NB4 (cell line): ENCODE results near the gene TRIM62.
A peak's percentile ranks its signal among the peaks of the same experiment; 100 is the strongest.

Source experiments
- DNase-seq: peaks from one replicate; pipeline ENCODE4 v3.0.0; 2010; ENCODE audit warnings: low read depth
- H3K4me3 ChIP-seq: one replicate; pipeline ENCODE4 v1.5.1; 2011; ENCODE audit warnings: mild to moderate bottlenecking, low read depth, low read length, moderate library complexity
- MYC ChIP-seq: IDR thresholded peaks from 2 replicates; pipeline ENCODE4 v1.6.1; 2011; ENCODE audit warnings: low read depth, low read length
- POLR2A ChIP-seq: IDR thresholded peaks from 2 replicates; pipeline ENCODE4 v1.6.1; 2011; ENCODE audit warnings: mild to moderate bottlenecking; ENCODE audit not compliant: insufficient read length; ENCODE audit errors: extremely low read depth
- TF ChIP-seq, protein P1 (sequence below): IDR thresholded peaks from one replicate; pipeline ENCODE4 v1.5.1; 2012; ENCODE audit warnings: low read depth, low read length
- TF ChIP-seq, protein P2 (sequence below): IDR thresholded peaks from 2 replicates; pipeline ENCODE4 v1.6.1; 2011; ENCODE audit warnings: low read depth, low read length

Gene TRIM62

DNA sequence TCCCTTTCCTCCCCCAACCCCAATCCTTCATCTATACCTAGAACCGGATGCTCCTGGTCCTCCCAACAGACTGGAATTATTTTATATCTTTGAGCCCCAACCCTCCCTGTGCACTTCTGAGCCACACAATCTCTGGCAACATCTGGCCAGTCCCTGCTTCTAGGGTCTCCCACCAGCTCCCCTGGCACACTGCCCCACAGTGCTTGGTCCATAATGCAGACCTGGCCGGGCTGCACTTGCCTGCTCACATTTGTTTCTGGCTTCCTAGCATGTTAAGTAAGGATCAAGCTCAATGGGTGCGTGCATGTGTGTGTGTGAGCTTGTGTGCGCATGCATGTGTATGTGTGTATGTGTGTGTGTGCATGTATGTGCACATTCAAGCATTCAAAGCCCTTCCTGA lies 8.8 kb downstream of the TRIM62 start:
- TF ChIP-seq, protein P1, sequence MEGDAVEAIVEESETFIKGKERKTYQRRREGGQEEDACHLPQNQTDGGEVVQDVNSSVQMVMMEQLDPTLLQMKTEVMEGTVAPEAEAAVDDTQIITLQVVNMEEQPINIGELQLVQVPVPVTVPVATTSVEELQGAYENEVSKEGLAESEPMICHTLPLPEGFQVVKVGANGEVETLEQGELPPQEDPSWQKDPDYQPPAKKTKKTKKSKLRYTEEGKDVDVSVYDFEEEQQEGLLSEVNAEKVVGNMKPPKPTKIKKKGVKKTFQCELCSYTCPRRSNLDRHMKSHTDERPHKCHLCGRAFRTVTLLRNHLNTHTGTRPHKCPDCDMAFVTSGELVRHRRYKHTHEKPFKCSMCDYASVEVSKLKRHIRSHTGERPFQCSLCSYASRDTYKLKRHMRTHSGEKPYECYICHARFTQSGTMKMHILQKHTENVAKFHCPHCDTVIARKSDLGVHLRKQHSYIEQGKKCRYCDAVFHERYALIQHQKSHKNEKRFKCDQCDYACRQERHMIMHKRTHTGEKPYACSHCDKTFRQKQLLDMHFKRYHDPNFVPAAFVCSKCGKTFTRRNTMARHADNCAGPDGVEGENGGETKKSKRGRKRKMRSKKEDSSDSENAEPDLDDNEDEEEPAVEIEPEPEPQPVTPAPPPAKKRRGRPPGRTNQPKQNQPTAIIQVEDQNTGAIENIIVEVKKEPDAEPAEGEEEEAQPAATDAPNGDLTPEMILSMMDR = no peak
- TF ChIP-seq POLR2A = no peak
- TF ChIP-seq, protein P2, sequence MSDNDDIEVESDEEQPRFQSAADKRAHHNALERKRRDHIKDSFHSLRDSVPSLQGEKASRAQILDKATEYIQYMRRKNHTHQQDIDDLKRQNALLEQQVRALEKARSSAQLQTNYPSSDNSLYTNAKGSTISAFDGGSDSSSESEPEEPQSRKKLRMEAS = no peak
- no peak for TF ChIP-seq MYC
- no peak for DNase-seq
- no peak overlapping the region for H3K4me3 ChIP-seq

DNA sequence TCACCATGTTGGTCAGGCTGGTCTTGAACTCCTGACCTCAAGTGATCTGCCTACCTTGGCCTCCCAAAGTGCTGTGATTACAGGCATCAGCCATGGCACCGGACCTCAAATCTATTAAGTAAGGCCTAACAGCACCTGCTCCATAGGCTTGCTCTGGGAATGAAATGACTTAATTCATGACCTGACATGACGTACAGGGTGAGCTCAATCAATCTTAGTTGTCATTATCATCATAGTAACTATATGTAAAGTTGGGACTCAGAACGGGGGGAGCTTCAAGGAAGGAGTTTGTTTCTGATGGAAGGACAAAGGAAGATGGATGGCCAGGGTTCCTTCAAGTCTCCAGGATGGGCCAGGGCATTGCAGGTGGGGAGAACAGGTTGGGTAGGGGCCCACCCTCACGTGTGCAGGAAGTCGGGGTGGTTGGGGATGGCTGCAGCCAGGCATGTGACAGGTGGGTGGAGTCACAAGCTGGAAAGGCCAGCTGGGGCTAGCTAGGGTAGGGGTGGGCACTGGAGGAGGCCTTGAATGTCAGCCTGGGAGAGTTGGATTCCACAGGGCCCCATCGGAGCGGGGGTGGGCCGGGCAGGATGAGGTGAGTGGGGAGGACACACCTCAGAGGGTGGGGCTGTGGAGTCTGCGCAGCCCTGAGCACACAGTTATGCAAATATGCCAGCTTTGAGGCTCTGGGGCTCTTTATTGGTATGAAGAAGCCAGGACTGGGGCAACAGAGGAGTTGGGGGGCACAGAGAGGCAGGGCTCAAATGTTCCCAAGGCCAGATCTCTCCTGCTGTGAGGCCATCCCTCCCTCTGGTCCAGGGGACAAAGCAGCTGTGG lies 9.6 kb downstream of the TRIM62 start:
- H3K4me3 ChIP-seq = no peak overlapping the region
- DNase-seq = no peak
- TF ChIP-seq POLR2A (no peak), MYC (no peak)
- TF ChIP-seq, protein P1 = no peak
- TF ChIP-seq, protein P2 = no peak

DNA sequence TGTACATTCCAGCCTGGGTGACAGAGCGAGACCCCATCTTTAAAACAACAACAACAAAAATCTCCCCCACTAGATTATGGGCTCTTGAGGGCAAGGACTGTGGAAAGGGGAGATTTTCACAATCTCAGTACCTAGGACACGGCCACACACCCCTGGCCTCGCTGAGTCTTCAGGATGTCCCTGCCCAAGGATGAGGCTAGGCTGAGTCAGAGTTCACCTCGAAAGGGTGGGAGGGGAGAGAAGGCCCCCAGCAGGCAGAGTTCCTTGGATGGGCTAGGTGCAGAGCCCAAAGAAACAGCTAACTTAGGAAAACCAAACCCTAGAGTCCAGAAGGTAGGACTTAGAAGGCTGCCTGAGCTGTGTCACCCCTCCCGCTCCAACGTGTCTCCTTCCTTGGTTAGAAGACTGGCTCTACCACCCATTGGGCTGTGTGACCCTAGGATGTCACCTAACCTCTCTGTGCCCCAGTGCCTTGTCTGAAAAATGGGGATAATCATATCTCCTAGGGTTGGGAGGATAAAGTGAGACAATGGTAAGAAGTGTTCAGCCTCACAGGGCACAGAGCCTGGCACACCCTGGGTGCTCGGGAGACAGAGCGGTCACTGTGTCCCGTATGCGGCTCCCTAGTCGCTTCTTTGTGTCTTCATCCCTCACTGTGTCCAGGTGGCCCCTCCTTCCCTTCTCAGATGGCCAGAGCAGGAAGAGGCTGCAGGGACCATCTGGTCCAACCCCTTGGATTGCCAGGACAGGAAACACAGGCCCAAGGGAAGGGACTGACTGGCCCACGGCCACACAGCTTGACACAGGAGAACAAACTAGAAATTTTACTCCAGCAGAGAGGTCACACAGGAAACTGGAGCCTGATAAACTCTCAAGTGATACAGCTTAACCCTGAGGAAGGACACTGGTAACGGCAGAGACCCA lies 11.2 kb downstream of the TRIM62 start:
- no peak for DNase-seq
- TF ChIP-seq, protein P1 = no peak
- TF ChIP-seq, protein P2 = no peak
- TF ChIP-seq POLR2A (no peak), MYC (no peak)
- H3K4me3 ChIP-seq = no peak overlapping the region

DNA sequence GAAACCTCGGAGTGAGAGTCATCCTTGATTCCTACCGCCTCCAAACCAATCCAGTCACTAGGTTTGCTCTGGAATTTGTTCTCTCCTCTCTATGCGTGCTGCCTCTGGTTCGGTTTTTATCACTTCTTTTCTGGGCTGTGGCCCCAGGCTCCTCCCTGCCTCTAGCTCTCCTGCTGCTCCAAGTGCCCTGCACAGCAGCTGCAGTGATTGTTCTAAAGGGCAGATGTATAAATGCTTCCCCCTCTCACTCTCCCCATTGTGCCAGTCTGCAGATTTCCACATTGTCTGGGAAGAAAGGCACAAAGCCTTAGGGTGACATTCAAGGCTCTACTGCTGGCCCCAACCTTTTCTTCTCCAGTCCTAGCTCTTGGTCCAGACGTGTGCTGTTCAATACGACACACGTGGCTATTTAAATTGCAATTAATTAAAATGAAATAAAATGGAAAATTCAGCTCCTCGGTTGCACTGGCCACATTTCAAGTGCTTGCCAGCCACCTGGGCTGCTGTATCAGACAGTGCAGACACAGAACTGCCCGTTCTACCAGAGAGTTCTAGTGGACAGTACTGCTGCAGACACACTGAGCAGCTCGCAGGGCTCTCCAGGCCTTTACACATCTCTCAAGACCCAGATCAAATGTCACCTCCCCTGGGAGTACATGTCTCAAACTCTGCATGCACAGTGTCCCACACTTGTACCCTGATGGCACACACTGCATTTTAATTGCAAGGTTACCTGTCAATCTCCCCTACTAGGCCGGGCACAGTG lies 12.4 kb downstream of the TRIM62 start:
- H3K4me3 ChIP-seq = no peak overlapping the region
- no peak for DNase-seq
- TF ChIP-seq, protein P1 = no peak
- no peak for TF ChIP-seq POLR2A
- TF ChIP-seq, protein P2 = no peak
- TF ChIP-seq MYC = no peak

DNA sequence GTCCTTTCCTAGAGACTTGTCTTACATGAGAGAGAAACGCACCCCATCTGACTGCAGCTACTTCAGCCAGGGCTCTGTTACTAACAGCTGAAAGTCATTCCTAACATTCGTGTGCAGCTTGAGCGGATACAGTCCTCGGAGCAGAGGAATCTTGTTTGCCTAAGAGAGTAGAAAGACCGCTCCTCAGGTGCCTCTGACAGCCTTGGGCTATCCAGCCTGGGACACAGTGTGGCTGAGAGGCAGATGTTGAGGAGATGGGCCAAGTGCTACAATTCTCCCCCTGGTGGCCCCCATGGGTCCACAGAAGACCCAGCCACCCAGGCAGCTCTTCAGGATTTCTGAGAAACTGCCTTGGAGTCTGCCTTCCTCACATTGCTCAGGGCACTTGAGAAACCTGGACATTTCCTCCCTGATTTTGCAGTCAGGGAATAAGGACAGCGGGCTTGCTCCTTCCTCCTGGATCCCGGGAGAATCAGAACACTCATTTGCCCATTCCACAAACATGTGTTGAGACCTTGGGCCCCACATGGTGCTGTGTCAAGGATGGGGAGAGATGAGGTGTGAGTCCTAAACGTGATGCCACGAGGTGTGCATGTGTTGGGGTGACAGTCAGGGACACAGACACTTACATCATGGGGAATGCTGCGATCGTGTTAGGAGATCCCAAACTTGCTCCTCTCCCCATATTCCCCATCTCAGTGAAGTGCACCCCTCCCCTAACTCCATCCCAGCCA lies 13.1 kb downstream of the TRIM62 start:
- H3K4me3 ChIP-seq = no peak overlapping the region
- no peak for DNase-seq
- TF ChIP-seq MYC = no peak
- no peak for TF ChIP-seq POLR2A
- TF ChIP-seq, protein P1 = peak; percentile 4
